HG02981 (cell line): Measurements from ENCODE around the gene TRPM3.

ENCODE experiments used
- ATAC-seq: cut with Tn5 transposase; IDR thresholded peaks from one replicate; pipeline ENCODE4 v1.9.1; 2021; ENCODE audit warnings: mild to moderate bottlenecking, moderate library complexity; ENCODE audit not compliant: unreplicated experiment

Gene TRPM3

GRCh38 chr9:70625078-70625477 lies 496.3 kb downstream of the TRPM3 start:
- no peak for ATAC-seq

- no peak for ATAC-seq
These were observed 502.6 kb downstream of the TRPM3 start for GRCh38 chr9:70618784-70619183.

- ATAC-seq = no peak
These were observed 504.2 kb downstream of the TRPM3 start for GRCh38 chr9:70617033-70617828.

- ATAC-seq = no peak
These were observed 505.0 kb downstream of the TRPM3 start for GRCh38 chr9:70616228-70616990.

- ATAC-seq = no peak
These were observed 505.8 kb downstream of the TRPM3 start for GRCh38 chr9:70615464-70616138.

- ATAC-seq = no peak
These were observed 506.5 kb downstream of the TRPM3 start for GRCh38 chr9:70614786-70615463.

- no peak for ATAC-seq
These were observed 508.2 kb downstream of the TRPM3 start for GRCh38 chr9:70613024-70613768.

- no peak for ATAC-seq
These were observed 511.2 kb downstream of the TRPM3 start for GRCh38 chr9:70610287-70610644.

- ATAC-seq = no peak
These were observed 511.7 kb downstream of the TRPM3 start for GRCh38 chr9:70609542-70610286.

- ATAC-seq = no peak
These were observed 512.4 kb downstream of the TRPM3 start for GRCh38 chr9:70609011-70609410.

GRCh38 chr9:70607926-70608325 lies 513.5 kb downstream of the TRPM3 start:
- ATAC-seq = peak; percentile 60

GRCh38 chr9:70607329-70607728 lies 514.1 kb downstream of the TRPM3 start:
- ATAC-seq = no peak

GRCh38 chr9:70603020-70603411 lies 518.4 kb downstream of the TRPM3 start:
- no peak for ATAC-seq

- ATAC-seq = no peak
These were observed 519.0 kb downstream of the TRPM3 start for GRCh38 chr9:70602321-70603019.

- no peak for ATAC-seq
These were observed 520.1 kb downstream of the TRPM3 start for GRCh38 chr9:70601000-70601951.

- no peak for ATAC-seq
These were observed 520.9 kb downstream of the TRPM3 start for GRCh38 chr9:70600506-70600905.

- ATAC-seq = no peak
These were observed 523.5 kb downstream of the TRPM3 start for GRCh38 chr9:70597886-70598285.

- no peak for ATAC-seq
These were observed 526.2 kb downstream of the TRPM3 start for GRCh38 chr9:70595211-70595610.
